ENCODE measurements around the gene KIAA1671. TPM values are rescaled to one million over a fixed set of nuclear protein-coding genes. Genes with fewer than 3 reads are reported as not detected.

KIAA1671 gene
- polyA plus RNA-seq, 1 donor (not counting 4 experiments of a cell fraction or from before 2014, with no cell fraction given): 17.4 TPM

DNA sequence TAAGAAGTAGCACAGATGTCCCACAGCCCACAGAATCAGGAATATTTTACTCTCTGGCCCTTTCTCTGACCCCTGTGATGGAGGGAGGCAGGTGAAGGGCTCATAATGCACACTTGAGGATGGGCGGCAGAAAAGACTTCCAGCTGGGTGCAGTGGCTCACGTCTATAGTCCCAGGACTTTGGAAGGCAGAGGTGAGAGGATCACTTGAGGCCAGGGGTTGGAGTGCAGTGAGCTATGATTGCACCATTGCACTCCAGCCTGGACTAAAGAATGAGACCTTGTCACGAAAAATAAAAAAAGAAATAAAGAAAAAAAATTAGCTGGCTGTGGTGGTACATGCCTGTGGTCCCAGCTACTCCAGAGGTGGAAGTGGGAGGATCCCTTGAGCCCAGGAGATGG, 233.6 kb downstream of the KIAA1671 start:
- H3K4me2 ChIP-seq (ENCODE audit: control insufficient read depth, extremely low read depth, insufficient read depth, low read depth, low read length): no peak overlapping the region
- H3K4me3 ChIP-seq (ENCODE audit: control insufficient read depth in 2 of 3, extremely low read depth in 1 of 3, insufficient read depth in 2 of 3, low read depth in 1 of 3, low read length in 3 of 3): no peak overlapping the region
- H3K79me2 ChIP-seq (ENCODE audit: control insufficient read depth, insufficient read depth, low read length): no peaks in the 10 kb centered on the region
- H2AFZ ChIP-seq (ENCODE audit: control insufficient read depth, low read length): no peak overlapping the region
- FAIRE-seq (no peak), DNase-seq (ENCODE audit: low read depth, low spot score) (no peak)
- no peaks in the 10 kb centered on the region for H4K20me1 ChIP-seq (ENCODE audit: control insufficient read depth, extremely low read depth, insufficient read depth, low read length)
- no peaks in the 10 kb centered on the region for H3K27me3 ChIP-seq (ENCODE audit: control insufficient read depth, extremely low read depth, insufficient read depth, low read length)
- no peak for TF ChIP-seq EZH2 (IDR thresholded peaks at IDR 0.05; ENCODE audit: low read length)
- TF ChIP-seq, protein P1, sequence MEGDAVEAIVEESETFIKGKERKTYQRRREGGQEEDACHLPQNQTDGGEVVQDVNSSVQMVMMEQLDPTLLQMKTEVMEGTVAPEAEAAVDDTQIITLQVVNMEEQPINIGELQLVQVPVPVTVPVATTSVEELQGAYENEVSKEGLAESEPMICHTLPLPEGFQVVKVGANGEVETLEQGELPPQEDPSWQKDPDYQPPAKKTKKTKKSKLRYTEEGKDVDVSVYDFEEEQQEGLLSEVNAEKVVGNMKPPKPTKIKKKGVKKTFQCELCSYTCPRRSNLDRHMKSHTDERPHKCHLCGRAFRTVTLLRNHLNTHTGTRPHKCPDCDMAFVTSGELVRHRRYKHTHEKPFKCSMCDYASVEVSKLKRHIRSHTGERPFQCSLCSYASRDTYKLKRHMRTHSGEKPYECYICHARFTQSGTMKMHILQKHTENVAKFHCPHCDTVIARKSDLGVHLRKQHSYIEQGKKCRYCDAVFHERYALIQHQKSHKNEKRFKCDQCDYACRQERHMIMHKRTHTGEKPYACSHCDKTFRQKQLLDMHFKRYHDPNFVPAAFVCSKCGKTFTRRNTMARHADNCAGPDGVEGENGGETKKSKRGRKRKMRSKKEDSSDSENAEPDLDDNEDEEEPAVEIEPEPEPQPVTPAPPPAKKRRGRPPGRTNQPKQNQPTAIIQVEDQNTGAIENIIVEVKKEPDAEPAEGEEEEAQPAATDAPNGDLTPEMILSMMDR (optimal IDR thresholded peaks at IDR 0.05 in 1 of 3, IDR thresholded peaks at IDR 0.05 in 1 of 3, conservative IDR thresholded peaks at IDR 0.05 in 1 of 3; ENCODE audit: extremely low read depth in 1 of 3, insufficient read depth in 2 of 3, low read length in 3 of 3): no peak
- peaks cover 10 to 14% of the 10 kb centered on the region in 2 experiments for H3K36me3 ChIP-seq (ENCODE audit: control insufficient read depth in 2 of 2, extremely low read depth in 1 of 2, insufficient read depth in 2 of 2, low read length in 2 of 2)
- no peaks in the 10 kb centered on the region for H3K4me1 ChIP-seq (ENCODE audit: control insufficient read depth, extremely low read depth, insufficient read depth, low read length)
- no peak overlapping the region for H3K27ac ChIP-seq (ENCODE audit: control insufficient read depth, insufficient read depth, low read length)
- H3K9ac ChIP-seq (ENCODE audit: control insufficient read depth, extremely low read depth, insufficient read depth, low read length): no peak overlapping the region
- no peaks in the 10 kb centered on the region for H3K9me3 ChIP-seq (ENCODE audit: control insufficient read depth, low read depth, low read length)
- dilution Hi-C loops (cut with MboI; ENCODE audit: extremely low pct_ligation_motif_present, low sequenced_read_pairs): no loop called here
- no peaks in the 10 kb centered on the region for H3K9me1 ChIP-seq (ENCODE audit: control insufficient read depth, extremely low read depth, insufficient read depth, low read length)

DNA sequence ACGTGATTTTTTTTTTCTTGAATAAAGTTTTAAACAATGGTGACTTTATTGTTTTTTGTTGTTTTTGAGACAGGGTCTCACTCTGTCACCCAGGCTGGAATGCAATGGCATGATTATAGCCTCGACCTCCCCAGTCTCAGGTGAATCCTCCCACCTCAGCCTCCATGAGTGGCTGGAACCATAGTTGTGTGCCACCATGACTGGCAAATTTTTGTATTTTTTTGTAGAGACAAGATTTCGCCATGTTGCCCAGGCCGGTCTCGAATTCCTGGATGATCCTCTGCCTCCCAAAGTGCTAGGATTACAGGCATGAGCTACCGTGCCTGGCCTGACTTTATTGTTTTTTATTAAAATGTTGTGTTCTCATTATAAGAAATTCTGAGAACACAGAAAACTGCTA, 235.0 kb downstream of the KIAA1671 start:
- Histone ChIP-seq H3K79me2 (ENCODE audit: control insufficient read depth, insufficient read depth, low read length) (no peaks in the 10 kb centered on the region), H4K20me1 (ENCODE audit: control insufficient read depth, extremely low read depth, insufficient read depth, low read length) (no peaks in the 10 kb centered on the region), H3K9me3 (ENCODE audit: control insufficient read depth, low read depth, low read length) (no peaks in the 10 kb centered on the region), H3K27ac (ENCODE audit: control insufficient read depth, insufficient read depth, low read length) (no peak overlapping the region), H3K4me2 (ENCODE audit: control insufficient read depth, extremely low read depth, insufficient read depth, low read depth, low read length) (no peak overlapping the region), H3K36me3 (ENCODE audit: control insufficient read depth in 2 of 2, extremely low read depth in 1 of 2, insufficient read depth in 2 of 2, low read length in 2 of 2) (peaks cover 15 to 18% of the 10 kb centered on the region in 2 experiments), H3K27me3 (ENCODE audit: control insufficient read depth, extremely low read depth, insufficient read depth, low read length) (no peaks in the 10 kb centered on the region), H3K9me1 (ENCODE audit: control insufficient read depth, extremely low read depth, insufficient read depth, low read length) (no peaks in the 10 kb centered on the region), H3K4me3 (ENCODE audit: control insufficient read depth in 2 of 3, extremely low read depth in 1 of 3, insufficient read depth in 2 of 3, low read depth in 1 of 3, low read length in 3 of 3) (no peak overlapping the region), H2AFZ (ENCODE audit: control insufficient read depth, low read length) (no peak overlapping the region), H3K9ac (ENCODE audit: control insufficient read depth, extremely low read depth, insufficient read depth, low read length) (no peak overlapping the region), H3K4me1 (ENCODE audit: control insufficient read depth, extremely low read depth, insufficient read depth, low read length) (no peaks in the 10 kb centered on the region)
- no peak for TF ChIP-seq EZH2 (IDR thresholded peaks at IDR 0.05; ENCODE audit: low read length)
- TF ChIP-seq, protein P1 (optimal IDR thresholded peaks at IDR 0.05 in 1 of 3, IDR thresholded peaks at IDR 0.05 in 1 of 3, conservative IDR thresholded peaks at IDR 0.05 in 1 of 3; ENCODE audit: extremely low read depth in 1 of 3, insufficient read depth in 2 of 3, low read length in 3 of 3): no peak
- dilution Hi-C loops (cut with MboI; ENCODE audit: extremely low pct_ligation_motif_present, low sequenced_read_pairs): no loop called here
- no peak for FAIRE-seq
- DNase-seq (ENCODE audit: low read depth, low spot score): no peak

All from keratinocyte (primary cell).